ENCODE results near the gene MARCHF4. TPM values are rescaled to one million over a fixed set of nuclear protein-coding genes. Genes with fewer than 3 reads are reported as not detected.

The MARCHF4 gene
- total RNA-seq, 1 donor from 2014 or later: not detected

DNA sequence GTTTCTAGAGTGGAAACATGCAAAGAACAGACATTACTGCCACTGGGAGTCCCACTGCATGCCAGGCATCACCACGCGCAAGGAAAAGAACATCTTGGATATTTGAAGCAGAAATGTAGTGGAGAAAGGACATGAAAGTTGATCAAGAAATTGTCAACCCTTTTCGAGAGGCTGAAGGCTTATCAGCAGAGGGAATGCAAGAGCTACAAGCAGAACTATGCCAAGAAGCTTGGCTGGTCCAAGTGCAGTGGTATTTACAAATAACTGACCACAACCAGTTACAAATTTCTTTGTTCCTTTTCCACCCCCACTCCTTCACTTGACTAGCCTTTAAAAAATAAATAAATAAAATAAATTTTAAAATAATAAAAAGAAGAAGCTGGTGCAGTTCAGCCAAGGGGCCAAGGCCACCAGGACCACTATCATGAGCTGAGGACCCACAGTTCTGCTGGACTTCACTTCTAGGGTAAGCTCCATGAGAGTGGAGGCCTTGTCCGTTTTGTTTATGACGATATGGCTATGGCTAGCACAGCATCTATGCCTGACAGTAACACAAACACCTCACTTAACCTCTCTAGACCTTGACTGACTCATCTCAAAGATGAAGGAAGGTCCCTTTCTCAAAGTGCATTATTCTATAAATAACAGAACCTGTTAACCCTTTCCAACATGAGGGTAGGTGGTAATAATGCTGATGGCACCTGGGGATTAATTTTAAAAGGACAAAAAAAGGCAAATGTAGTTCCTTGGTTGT lies 20.9 kb downstream of the MARCHF4 start:
- no peaks in the 10 kb centered on the region for H3K27me3 ChIP-seq (ENCODE audit: control insufficient read depth, insufficient read depth, low read length)
- no peak overlapping the region for H3K4me3 ChIP-seq (ENCODE audit: low read depth, low read length)
- TF ChIP-seq, protein P1, sequence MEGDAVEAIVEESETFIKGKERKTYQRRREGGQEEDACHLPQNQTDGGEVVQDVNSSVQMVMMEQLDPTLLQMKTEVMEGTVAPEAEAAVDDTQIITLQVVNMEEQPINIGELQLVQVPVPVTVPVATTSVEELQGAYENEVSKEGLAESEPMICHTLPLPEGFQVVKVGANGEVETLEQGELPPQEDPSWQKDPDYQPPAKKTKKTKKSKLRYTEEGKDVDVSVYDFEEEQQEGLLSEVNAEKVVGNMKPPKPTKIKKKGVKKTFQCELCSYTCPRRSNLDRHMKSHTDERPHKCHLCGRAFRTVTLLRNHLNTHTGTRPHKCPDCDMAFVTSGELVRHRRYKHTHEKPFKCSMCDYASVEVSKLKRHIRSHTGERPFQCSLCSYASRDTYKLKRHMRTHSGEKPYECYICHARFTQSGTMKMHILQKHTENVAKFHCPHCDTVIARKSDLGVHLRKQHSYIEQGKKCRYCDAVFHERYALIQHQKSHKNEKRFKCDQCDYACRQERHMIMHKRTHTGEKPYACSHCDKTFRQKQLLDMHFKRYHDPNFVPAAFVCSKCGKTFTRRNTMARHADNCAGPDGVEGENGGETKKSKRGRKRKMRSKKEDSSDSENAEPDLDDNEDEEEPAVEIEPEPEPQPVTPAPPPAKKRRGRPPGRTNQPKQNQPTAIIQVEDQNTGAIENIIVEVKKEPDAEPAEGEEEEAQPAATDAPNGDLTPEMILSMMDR (IDR thresholded peaks at IDR 0.05; ENCODE audit: insufficient read depth, low read length, severe bottlenecking): no peak
- no peaks in the 10 kb centered on the region for H3K36me3 ChIP-seq (ENCODE audit: control insufficient read depth, insufficient read depth, low read length)
- FAIRE-seq (no peak), DNase-seq (ENCODE audit: low read depth) (no peak)

DNA sequence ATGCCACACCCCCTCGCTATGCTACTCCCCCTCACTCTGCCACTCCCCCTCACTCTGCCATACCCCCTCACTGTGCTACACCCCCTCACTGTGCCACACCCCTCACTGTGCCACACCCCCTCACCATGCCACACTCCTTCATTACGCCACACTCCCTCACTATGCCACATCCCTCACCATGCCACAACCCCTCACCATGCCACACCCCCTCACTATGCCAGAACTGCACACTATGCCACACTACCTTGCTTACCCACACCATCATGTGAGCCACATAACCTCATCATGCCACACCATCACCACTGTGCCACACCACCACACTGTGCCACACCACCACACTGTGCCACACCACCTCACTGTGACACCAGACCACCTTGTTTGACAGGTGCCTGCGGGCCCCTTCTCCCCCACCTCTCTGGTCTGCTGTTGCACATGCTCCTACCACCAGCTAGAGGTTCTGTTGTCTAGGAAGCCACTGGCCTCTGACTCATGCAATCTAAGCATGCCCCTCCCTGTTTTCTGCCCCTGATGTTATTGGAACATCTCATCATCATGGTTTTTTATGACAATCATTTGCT lies 22.0 kb downstream of the MARCHF4 start:
- Histone ChIP-seq H3K4me3 (ENCODE audit: low read depth, low read length) (no peak overlapping the region), H3K27me3 (ENCODE audit: control insufficient read depth, insufficient read depth, low read length) (no peaks in the 10 kb centered on the region), H3K36me3 (ENCODE audit: control insufficient read depth, insufficient read depth, low read length) (no peaks in the 10 kb centered on the region)
- TF ChIP-seq, protein P1 (IDR thresholded peaks at IDR 0.05; ENCODE audit: insufficient read depth, low read length, severe bottlenecking): no peak
- DNase-seq (ENCODE audit: low read depth): peak; percentile 76
- no peak for FAIRE-seq

DNA sequence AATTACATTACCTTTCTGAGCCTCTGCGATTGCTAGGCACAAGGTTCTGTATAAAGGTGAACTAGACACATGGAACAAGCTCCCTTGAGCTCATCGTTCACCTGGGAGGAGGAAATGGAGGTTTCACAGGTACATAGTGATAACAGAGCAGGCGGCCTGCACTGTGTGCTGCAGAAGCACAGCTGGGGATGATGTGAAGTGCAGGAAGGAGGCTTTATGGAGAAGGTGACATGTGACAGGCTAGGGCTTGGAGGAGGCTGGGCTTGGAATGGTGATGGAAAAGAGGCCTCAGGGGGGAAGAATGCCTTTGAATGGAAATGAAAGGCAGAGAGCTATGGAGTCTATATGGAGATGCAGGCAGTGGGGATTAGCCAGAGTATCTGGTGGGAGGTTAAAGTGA lies 22.9 kb downstream of the MARCHF4 start:
- TF ChIP-seq, protein P1 (IDR thresholded peaks at IDR 0.05; ENCODE audit: insufficient read depth, low read length, severe bottlenecking): no peak
- DNase-seq (ENCODE audit: low read depth): no peak
- Histone ChIP-seq H3K27me3 (ENCODE audit: control insufficient read depth, insufficient read depth, low read length) (no peaks in the 10 kb centered on the region), H3K36me3 (ENCODE audit: control insufficient read depth, insufficient read depth, low read length) (no peaks in the 10 kb centered on the region), H3K4me3 (ENCODE audit: low read depth, low read length) (no peak overlapping the region)
- no peak for FAIRE-seq

DNA sequence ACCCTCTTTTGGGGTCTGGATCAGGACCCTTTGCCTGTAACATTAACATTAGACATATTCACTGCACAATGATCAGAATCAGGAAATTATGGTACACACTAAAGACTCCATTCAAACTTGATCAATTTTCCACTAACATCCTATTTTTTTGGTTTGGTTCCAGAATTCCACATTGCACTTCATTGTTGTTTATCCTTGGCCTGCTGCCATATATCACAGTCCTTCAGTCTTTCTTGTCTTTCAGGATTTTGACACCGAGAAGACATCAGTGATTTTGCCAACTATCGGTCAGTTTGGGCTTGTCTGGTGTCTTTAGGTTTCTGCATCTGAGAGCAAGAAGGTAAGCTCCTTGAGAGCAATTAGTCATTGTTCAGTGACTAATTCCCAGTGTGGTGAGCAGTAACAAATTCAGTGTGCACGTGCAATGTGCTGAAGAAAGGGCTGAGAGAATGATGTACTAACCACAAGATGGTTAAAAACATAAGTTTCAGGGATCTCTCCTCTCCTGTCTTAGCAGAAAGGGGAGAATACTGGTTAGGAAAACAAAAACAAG lies 23.5 kb downstream of the MARCHF4 start:
- Histone ChIP-seq H3K4me3 (ENCODE audit: low read depth, low read length) (no peak overlapping the region), H3K36me3 (ENCODE audit: control insufficient read depth, insufficient read depth, low read length) (no peaks in the 10 kb centered on the region), H3K27me3 (ENCODE audit: control insufficient read depth, insufficient read depth, low read length) (no peaks in the 10 kb centered on the region)
- TF ChIP-seq, protein P1 (IDR thresholded peaks at IDR 0.05; ENCODE audit: insufficient read depth, low read length, severe bottlenecking): no peak
- DNase-seq (ENCODE audit: low read depth) (peak; percentile 95), FAIRE-seq (no peak)

DNA sequence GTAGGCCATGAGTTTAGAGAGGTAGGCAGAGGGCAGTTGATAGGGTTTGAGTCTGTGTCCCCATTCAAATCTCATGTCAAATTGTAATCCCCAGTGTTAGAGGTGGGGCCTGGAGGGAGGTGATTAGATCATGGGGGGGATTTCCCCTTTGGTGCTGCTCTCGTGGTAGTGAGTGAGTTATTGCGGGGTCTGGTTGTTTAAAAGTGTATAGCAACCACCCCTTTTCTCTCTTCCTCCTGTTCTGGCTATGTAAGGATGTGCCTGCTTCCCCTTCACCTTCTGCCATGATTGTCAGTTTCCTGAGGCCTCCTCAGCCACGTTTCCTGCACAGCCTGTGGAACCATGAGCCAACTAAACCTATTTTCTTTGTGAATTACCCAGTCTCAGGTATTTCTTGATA lies 25.5 kb downstream of the MARCHF4 start:
- Histone ChIP-seq H3K27me3 (ENCODE audit: control insufficient read depth, insufficient read depth, low read length) (no peaks in the 10 kb centered on the region), H3K36me3 (ENCODE audit: control insufficient read depth, insufficient read depth, low read length) (no peaks in the 10 kb centered on the region), H3K4me3 (ENCODE audit: low read depth, low read length) (no peak overlapping the region)
- TF ChIP-seq, protein P1 (IDR thresholded peaks at IDR 0.05; ENCODE audit: insufficient read depth, low read length, severe bottlenecking): no peak
- FAIRE-seq (peak; percentile 32), DNase-seq (ENCODE audit: low read depth) (no peak)

All from bronchial epithelial cell (primary cell).